A673 (cell line): ENCODE data around the gene DNAJC1.

Source experiments
- EZH2 ChIP-seq: fragments of 200-600 bp; sonication (generic); IDR thresholded peaks from 2 replicates; pipeline ENCODE4 v1.6.1; 2017; ENCODE audit warnings: borderline replicate concordance, low read depth, mild to moderate bottlenecking, mixed read lengths, antibody characterized with exemption, low read length; ENCODE audit not compliant: poor library complexity, severe bottlenecking
- TF ChIP-seq, protein P1 (sequence below): fragments of 300-800, 200-600 bp; sonication (generic); conservative IDR thresholded peaks from 2 replicates; pipeline ENCODE4 v1.5.1; 2017; ENCODE audit warnings: low read depth, mild to moderate bottlenecking, antibody characterized with exemption, low read length, moderate library complexity, mixed read lengths

DNA sequence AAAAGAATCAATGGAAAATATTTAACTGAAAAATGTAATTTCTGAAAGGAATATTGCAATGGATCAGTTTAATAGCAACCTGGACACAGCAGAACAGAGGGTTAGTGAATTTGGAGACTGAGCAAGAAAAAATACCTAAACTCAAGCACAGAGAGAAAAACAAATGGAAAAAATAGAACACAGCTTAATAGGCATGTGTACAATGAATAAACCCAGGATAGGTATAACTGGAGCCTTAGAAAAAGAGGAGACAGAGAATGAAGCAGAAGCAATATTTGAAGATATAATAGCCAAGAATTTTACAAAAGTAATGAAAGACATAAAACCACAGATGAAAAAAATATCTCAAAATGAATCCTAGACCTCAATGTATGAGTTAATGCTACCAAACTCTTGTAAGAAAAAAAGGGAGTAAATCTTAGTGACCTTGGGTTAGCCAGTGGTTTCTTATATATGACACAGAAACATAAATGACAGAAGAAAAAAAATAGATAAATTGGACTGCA is 2.9 kb upstream of the DNAJC1 start:
- TF ChIP-seq EZH2, result no peak
- TF ChIP-seq, protein P1, sequence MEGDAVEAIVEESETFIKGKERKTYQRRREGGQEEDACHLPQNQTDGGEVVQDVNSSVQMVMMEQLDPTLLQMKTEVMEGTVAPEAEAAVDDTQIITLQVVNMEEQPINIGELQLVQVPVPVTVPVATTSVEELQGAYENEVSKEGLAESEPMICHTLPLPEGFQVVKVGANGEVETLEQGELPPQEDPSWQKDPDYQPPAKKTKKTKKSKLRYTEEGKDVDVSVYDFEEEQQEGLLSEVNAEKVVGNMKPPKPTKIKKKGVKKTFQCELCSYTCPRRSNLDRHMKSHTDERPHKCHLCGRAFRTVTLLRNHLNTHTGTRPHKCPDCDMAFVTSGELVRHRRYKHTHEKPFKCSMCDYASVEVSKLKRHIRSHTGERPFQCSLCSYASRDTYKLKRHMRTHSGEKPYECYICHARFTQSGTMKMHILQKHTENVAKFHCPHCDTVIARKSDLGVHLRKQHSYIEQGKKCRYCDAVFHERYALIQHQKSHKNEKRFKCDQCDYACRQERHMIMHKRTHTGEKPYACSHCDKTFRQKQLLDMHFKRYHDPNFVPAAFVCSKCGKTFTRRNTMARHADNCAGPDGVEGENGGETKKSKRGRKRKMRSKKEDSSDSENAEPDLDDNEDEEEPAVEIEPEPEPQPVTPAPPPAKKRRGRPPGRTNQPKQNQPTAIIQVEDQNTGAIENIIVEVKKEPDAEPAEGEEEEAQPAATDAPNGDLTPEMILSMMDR, result no peak
